SK-N-MC (cell line): ENCODE measurements around the gene AVPR2.

Experiments used
- EZH2 ChIP-seq: fragments of 200-600 bp; sonication (generic); IDR thresholded peaks from one replicate; pipeline ENCODE4 v1.6.1; 2017; ENCODE audit warnings: antibody characterized with exemption
- POLR2AphosphoS5 ChIP-seq: IDR thresholded peaks from 2 replicates; pipeline ENCODE4 v1.6.1; 2012; ENCODE audit warnings: mild to moderate bottlenecking, low read depth, low read length, borderline replicate concordance

- TF ChIP-seq EZH2 (no peak), POLR2AphosphoS5 (peak; percentile 38; the same call in 1 of the 2 replicates)
Measured at GRCh38 chrX:153875391-153876111, 28.9 kb upstream of the AVPR2 start.
